AG10803 (cell line): ENCODE data around the gene PPP1R11.

Source experiments
- DNase-seq: peaks from one replicate; pipeline ENCODE4 v3.0.0; 2010; ENCODE audit warnings: low read depth
- H3K4me3 ChIP-seq: 2 replicates; pipeline ENCODE4 v1.5.1; 2011; ENCODE audit warnings: mild to moderate bottlenecking, low read length, control low read depth
- TF ChIP-seq, protein P1 (sequence below): conservative IDR thresholded peaks from 2 replicates; pipeline ENCODE4 v1.5.1; 2011; ENCODE audit warnings: mild to moderate bottlenecking, low read length, control low read depth, inconsistent platforms

PPP1R11 gene

DNA sequence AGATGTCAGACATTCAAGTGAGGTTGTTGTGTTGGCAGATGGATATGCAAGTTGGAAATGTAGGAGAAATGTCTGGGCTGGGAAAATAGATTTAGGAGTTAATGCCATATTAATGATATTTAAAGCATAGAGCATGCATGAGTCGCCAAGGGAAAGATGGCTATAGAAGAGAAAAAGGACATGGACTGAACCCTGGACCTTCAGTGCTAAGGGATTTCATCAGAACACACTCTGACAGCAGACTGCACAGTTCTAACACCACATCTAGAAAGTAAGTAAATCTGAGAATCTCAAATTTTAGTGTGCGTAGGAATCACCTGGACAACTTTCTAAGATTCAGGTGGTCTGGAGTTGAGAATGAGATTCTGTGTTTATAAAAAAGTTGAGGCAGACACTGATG lies 23.3 kb upstream of the PPP1R11 start:
- DNase-seq: no peak
- no peak overlapping the region for H3K4me3 ChIP-seq
- TF ChIP-seq, protein P1, sequence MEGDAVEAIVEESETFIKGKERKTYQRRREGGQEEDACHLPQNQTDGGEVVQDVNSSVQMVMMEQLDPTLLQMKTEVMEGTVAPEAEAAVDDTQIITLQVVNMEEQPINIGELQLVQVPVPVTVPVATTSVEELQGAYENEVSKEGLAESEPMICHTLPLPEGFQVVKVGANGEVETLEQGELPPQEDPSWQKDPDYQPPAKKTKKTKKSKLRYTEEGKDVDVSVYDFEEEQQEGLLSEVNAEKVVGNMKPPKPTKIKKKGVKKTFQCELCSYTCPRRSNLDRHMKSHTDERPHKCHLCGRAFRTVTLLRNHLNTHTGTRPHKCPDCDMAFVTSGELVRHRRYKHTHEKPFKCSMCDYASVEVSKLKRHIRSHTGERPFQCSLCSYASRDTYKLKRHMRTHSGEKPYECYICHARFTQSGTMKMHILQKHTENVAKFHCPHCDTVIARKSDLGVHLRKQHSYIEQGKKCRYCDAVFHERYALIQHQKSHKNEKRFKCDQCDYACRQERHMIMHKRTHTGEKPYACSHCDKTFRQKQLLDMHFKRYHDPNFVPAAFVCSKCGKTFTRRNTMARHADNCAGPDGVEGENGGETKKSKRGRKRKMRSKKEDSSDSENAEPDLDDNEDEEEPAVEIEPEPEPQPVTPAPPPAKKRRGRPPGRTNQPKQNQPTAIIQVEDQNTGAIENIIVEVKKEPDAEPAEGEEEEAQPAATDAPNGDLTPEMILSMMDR: no peak

DNA sequence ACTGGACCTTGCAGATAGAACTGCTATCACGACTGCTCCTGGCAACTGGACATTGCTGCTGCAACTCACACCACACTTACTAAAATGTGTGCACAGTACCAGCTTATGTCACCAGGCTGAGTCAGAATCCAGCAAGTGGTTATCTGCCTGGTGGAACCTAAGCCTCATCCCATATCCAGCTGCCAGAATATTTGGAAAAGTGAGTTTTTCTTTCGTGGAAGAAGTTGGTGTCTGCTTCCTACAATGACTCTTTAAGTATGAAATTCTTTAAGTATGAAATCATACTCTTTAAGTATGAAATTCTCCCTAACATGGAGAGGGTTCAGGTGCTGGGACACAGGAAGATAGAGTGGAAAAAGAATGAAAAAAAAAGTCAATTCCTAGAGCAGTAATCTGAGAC lies 22.4 kb upstream of the PPP1R11 start:
- peak; percentile 64 for DNase-seq
- H3K4me3 ChIP-seq: no peak overlapping the region
- TF ChIP-seq, protein P1: no peak

DNA sequence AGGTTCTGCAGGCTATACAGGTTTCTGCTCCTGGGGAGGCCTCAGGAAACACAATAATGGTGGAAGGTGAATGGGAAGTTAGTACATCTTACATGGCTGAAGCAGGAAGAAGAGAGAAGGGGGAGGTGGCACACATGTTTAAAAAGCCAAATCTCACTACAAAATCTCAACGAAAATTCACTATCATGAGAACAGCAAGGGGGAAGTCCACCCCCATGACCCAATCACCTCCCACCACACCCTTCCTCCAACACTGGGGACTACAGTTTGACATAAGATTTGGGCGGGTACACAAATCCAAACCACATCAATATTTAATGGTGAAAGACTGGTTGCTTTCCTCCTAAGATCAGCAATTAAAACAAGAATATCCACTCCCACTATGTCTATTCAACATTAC lies 19.8 kb upstream of the PPP1R11 start:
- H3K4me3 ChIP-seq: no peak overlapping the region
- TF ChIP-seq, protein P1: no peak
- no peak for DNase-seq

DNA sequence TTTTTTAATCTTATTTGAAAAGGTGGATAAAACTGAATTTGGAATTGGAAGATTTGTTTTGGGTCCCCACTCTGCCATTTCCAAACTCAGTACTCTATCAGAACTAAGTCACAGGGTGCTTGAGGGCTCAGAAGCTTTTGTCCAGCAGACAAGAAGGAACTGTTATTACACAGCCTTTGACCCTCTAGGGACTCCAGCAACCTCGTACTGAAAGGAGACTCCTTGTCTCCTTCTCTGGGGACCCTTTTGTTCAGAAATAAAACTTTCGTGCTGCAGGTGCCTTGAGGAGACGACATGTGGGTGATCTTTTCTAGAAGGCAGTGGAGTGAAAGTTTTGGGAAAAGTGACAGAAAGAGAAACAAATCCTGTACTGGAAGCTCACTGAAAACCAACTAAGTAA lies 13.3 kb upstream of the PPP1R11 start:
- no peak for DNase-seq
- no peak overlapping the region for H3K4me3 ChIP-seq
- TF ChIP-seq, protein P1: no peak

DNA sequence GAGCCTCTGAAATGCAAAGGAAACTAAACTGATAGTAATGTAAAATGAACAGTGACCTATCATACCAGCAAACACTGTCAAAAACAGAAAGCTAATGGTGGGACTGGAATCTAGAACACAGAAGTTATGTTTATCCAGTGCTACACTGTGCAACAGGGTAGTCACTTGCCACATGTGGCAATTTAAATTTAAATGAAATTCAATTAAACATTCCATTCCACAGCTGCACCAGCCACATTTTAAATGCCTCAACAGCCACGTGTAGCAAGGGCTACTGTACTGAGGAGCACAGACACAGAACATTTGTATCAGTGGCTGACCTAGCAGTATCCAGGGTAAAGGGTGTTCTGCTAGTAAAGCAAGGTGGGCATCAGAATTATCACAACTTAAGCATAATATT lies 11.5 kb upstream of the PPP1R11 start:
- H3K4me3 ChIP-seq: no peak overlapping the region
- TF ChIP-seq, protein P1: no peak
- no peak for DNase-seq

DNA sequence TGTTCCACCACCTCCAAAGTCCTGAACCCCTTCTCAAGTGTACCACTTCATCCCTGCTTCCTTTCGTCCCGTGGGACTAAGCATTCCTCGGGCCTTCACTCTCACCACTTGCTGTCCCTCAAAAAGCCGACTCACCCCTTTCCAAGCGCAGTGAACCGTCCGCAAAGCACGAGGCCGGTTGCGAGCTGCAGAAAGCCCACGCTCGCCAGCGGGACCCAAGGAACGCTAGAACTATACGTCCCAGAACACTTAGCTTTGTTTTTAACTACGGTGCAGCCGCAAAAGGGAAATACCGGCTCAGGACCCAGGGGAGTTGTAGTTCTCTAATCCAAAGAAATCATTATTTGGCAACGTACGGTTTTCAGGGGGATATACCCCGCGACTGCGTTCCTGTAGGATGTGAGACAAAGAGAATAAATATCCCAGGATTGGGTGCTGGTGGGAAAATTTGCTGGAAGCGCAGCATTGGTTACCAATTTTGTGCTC lies 6.3 kb upstream of the PPP1R11 start:
- H3K4me3 ChIP-seq: peak overlapping the region; percentile 95
- DNase-seq: peak; percentile 33
- TF ChIP-seq, protein P1: no peak

DNA sequence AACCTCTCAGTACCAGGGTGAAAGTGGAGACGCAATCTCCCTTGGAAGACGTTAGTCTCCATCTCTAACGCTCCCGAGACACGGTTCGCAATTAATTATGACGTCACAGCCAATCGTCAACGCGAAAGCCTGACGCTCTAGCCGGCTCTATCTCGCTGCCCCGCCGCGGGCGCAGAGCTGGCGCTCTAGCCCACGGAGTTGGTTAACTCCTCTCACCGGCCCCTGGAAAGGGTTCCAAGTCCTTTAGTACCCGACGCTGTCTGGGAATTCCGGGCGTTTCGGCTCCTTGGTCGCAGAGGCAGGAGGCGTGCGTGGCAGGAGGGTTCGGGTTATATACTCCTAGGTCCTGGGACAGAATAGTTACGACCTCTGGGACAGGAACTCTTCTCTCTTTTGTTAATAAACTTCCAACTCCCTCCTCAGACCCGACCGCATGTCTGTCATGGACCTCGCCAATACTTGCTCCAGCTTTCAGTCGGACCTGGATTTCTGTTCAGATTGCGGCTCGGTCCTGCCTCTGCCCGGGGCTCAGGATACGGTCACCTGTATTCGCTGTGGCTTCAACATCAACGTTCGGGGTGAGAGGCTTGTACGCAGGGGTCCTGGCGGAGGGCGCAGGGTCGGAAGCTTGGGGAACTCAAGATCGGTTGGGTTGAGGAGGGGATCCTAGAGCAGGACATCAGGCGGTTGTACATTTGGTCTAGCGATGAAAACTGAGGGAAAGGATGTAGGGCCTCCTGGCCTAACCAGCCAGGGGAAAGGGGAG lies 5.7 kb upstream of the PPP1R11 start, which contains the start of gene POLR1H:
POLR1H (plus strand) TSS at position 174 of the 766 bp plus-strand sequence; CDS start at position 434, 260 bp downstream.
- peak; percentile 94 for DNase-seq
- H3K4me3 ChIP-seq: peak within 1 kb of the TSS; percentile 95
- TF ChIP-seq, protein P1: no peak
